Heart left ventricle (tissue), 13 donors: ENCODE data around the gene COX7A2.

ENCODE experiments used
- POLR2A ChIP-seq, 2 donors: fragments of 450-650 bp; IDR thresholded peaks; one replicate each; pipeline ENCODE4 v1.6.1; 2017; ENCODE audit warnings: antibody characterized with exemption in 2 of 2, mild to moderate bottlenecking in 2 of 2, moderate library complexity in 2 of 2
- TF ChIP-seq, protein P1 (sequence below), 12 donors: fragments of 200-600 bp; sonication (generic) in 4 of 12; IDR thresholded peaks; one replicate each; pipeline versions ENCODE4 v1.5.0 to v1.8.0; 2018 to 2022; ENCODE audit warnings: antibody characterized with exemption in 12 of 12, mild to moderate bottlenecking in 5 of 12
- donor health status: ischemic (EF 13 %, LVEDD 7.1; RV severe dilation, severe dysfunction).
- donor health status: DM: no; HTN: yes; CAD: no.
- donor health status: DM: no; HTN: no; CAD: no.
- donor health status: ischemic (EF 25% LVEDD 6.9; RV normal size, moderate dysfunction).
- donor health status: ischemic (EF 25% LVEDD 5.7; RV mildly dilated, moderate dysfunction).
- donor health status: ischemic (EF 35%, LVEDD 5.7; RV mildly dilated, moderate dysfunction).
- donor health status: nonischemic (EF 11% LVEDD 7.7; RV severe dilation, severe dysfunction).
- donor health status: DM: yes; HTN: yes; CAD: no.
- donor health status: PGD.
- donor health status: ischemic (EF 29% LVEDD 5.4; RV normal size, mild dysfunction).
- donor health status: nonischemic (EF 23%, LVEDD 6.1; RV moderate dilation, normal function).

DNA sequence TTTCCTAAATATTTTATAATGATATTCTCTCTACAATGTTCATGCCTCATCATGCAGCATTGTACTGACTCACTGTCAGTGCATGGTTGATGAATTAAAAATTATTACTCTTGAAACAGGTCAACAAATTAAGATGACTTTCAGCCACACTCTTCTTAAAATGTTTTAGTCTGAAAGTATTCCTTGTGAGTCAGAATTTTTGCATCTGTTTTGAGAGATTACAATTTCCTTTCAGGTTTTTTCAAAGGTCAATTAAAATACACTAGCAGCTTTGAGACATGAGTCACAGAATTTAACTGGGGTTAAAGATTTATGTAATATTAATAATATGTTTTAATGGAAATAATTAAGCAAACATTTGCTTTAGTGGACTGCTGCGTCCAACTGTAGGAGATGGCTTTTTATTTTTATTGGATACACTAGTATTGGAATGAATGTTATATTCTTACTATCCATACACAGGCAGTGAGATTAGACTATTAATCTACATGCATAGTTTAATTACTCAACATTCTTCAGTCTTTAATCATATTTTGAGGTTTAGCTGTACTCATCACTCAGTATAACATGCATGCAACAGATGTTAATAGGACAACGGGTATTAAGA, 47.4 kb downstream of the COX7A2 start:
- TF ChIP-seq, protein P1, sequence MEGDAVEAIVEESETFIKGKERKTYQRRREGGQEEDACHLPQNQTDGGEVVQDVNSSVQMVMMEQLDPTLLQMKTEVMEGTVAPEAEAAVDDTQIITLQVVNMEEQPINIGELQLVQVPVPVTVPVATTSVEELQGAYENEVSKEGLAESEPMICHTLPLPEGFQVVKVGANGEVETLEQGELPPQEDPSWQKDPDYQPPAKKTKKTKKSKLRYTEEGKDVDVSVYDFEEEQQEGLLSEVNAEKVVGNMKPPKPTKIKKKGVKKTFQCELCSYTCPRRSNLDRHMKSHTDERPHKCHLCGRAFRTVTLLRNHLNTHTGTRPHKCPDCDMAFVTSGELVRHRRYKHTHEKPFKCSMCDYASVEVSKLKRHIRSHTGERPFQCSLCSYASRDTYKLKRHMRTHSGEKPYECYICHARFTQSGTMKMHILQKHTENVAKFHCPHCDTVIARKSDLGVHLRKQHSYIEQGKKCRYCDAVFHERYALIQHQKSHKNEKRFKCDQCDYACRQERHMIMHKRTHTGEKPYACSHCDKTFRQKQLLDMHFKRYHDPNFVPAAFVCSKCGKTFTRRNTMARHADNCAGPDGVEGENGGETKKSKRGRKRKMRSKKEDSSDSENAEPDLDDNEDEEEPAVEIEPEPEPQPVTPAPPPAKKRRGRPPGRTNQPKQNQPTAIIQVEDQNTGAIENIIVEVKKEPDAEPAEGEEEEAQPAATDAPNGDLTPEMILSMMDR (IDR thresholded peaks at IDR 0.05): no peak
- TF ChIP-seq POLR2A (IDR thresholded peaks at IDR 0.05): no peak
